HepG2 (cell line): ENCODE data around the gene PITHD1. TPM values are rescaled to one million over a fixed set of nuclear protein-coding genes. Genes with fewer than 3 reads are reported as not detected.

Experiments
- ATAC-seq: fragments of 200-7000 bp; cut with Tn5 transposase; 3 replicates; pipeline ENCODE4 v1.9.1; 2020; ENCODE audit warnings: mild to moderate bottlenecking, moderate library complexity
- BruUV-seq: library from RNA; stranded (reverse); fragments of 400-500 nt; replicated peaks from 2 replicates; lab custom pipeline; 2021; lab: Mats Ljungman, UMichigan
- CTCF ChIA-PET: fragments of 300-600 bp; formaldehyde crosslinking; extraction: SDS; loops from one replicate; lab custom pipeline; 2021; ENCODE audit warnings: low total read pairs, inconsistent platforms, low intra/inter-chr PET ratio; lab: Yijun Ruan, JAX
- POLR2A ChIA-PET: fragments of 350-600 bp; sonication (Branson Sonifier 250); formaldehyde crosslinking; loops from one replicate; lab custom pipeline; 2020; ENCODE audit warnings: antibody characterized with exemption, inconsistent platforms; lab: Yijun Ruan, JAX
- DNase-seq: peaks from one replicate; pipeline ENCODE4 v3.0.0-alpha.2; 2015; ENCODE audit warnings: low spot score
- FAIRE-seq: peaks from 3 replicates; lab custom pipeline; 2011; peaks lifted over from hg19 to GRCh38; lab: Jason Lieb, UNC
- H2AFZ ChIP-seq: one replicate; pipeline ENCODE4 v1.6.1; 2011; ENCODE audit warnings: low read length, inconsistent platforms
- H3K27ac ChIP-seq: fragments of 300-600 bp; 3 replicates; pipeline ENCODE4 v1.8.0; 2011; ENCODE audit warnings: mixed run types, mild to moderate bottlenecking, mixed read lengths, low read length, inconsistent platforms; ENCODE audit not compliant: insufficient read depth; ENCODE audit errors: extremely low read length
- H3K27me3 ChIP-seq, 2 experiments: fragments of 200-600 bp in 1 of 2; 2 replicates in 1 of 2; 3 replicates in 1 of 2; pipeline versions ENCODE4 v1.6.0 to v1.8.0; 2011; ENCODE audit warnings: low read length in 2 of 2, mild to moderate bottlenecking in 2 of 2, moderate library complexity in 2 of 2, inconsistent platforms in 1 of 2; ENCODE audit not compliant: insufficient read depth in 2 of 2, control insufficient read depth in 1 of 2
- H3K36me3 ChIP-seq, 2 experiments: fragments of 200-600 bp in 1 of 2; replicated peaks in 1 of 2; 2 replicates in 1 of 2; 3 replicates in 1 of 2; pipeline versions ENCODE4 v1.5.1 to v1.8.0; 2011; ENCODE audit warnings: low read length in 2 of 2, inconsistent platforms in 1 of 2; ENCODE audit not compliant: insufficient read depth in 2 of 2, control insufficient read depth in 1 of 2
- H3K4me1 ChIP-seq: 2 replicates; pipeline ENCODE4 v1.5.1; 2012; ENCODE audit warnings: low read length, inconsistent platforms; ENCODE audit not compliant: insufficient read depth
- H3K4me2 ChIP-seq: 2 replicates; pipeline ENCODE4 v1.6.0; 2011; ENCODE audit warnings: low read depth, low read length, inconsistent platforms
- H3K4me3 ChIP-seq, 3 experiments: fragments of 200-600 bp in 1 of 3; sonication (generic), shearing (Covaris generic) in 1 of 3; replicated peaks in 1 of 3; 2 replicates each; pipeline ENCODE4 v1.5.1; 2011 to 2016; ENCODE audit warnings: low read length in 3 of 3, inconsistent platforms in 2 of 3, low read depth in 2 of 3, mild to moderate bottlenecking in 2 of 3, control low read depth in 1 of 3, mixed read lengths in 1 of 3; ENCODE audit not compliant: insufficient read depth in 1 of 3
- H3K79me2 ChIP-seq: one replicate; pipeline ENCODE4 v1.6.1; 2011; ENCODE audit warnings: low read length, inconsistent platforms; ENCODE audit not compliant: insufficient read depth
- H3K9ac ChIP-seq: 2 replicates; pipeline ENCODE4 v1.6.0; 2011; ENCODE audit warnings: mild to moderate bottlenecking, low read depth, low read length, inconsistent platforms; ENCODE audit not compliant: insufficient read depth
- H3K9me3 ChIP-seq: 2 replicates; pipeline ENCODE4 v1.5.1; 2012; ENCODE audit warnings: mild to moderate bottlenecking, low read length
- H4K20me1 ChIP-seq: 2 replicates; pipeline ENCODE4 v1.6.0; 2011; ENCODE audit warnings: inconsistent platforms, mild to moderate bottlenecking, low read length, moderate library complexity; ENCODE audit not compliant: insufficient read depth
- AHR ChIP-seq: IDR thresholded peaks from 2 replicates; pipeline ENCODE4 v1.6.1; 2018; ENCODE audit warnings: missing genetic modification reagents, missing compliant biosample characterization
- ARHGAP35 ChIP-seq: sonication (generic); formaldehyde crosslinking; IDR thresholded peaks from 2 replicates; pipeline ENCODE4 v1.9.0; 2022; ENCODE audit warnings: mild to moderate bottlenecking, inconsistent platforms, moderate library complexity, missing genetic modification reagents, borderline replicate concordance
- ARNTL ChIP-seq: sonication (generic); formaldehyde crosslinking; IDR thresholded peaks from 2 replicates; pipeline ENCODE4 v1.4.0; 2020; ENCODE audit warnings: mild to moderate bottlenecking, missing genetic modification reagents
- FOSL2 ChIP-seq: sonication (generic); formaldehyde crosslinking; IDR thresholded peaks from 2 replicates; pipeline ENCODE4 v1.4.0; 2020; ENCODE audit warnings: missing genetic modification reagents
- FOXP1 ChIP-seq, 2 experiments: fragments of 450-650 bp in 1 of 2; IDR thresholded peaks; 2 replicates each; pipeline ENCODE4 v1.6.1; 2017 to 2018; ENCODE audit warnings: antibody characterized with exemption in 1 of 2
- GTF3A ChIP-seq: sonication (generic); formaldehyde crosslinking; conservative IDR thresholded peaks from 2 replicates; pipeline ENCODE4 v1.4.0; 2020; ENCODE audit warnings: mild to moderate bottlenecking, missing genetic modification reagents
- HES4 ChIP-seq: sonication (generic); formaldehyde crosslinking; IDR thresholded peaks from 2 replicates; pipeline ENCODE4 v1.9.0; 2021; ENCODE audit warnings: mild to moderate bottlenecking, missing genetic modification reagents, borderline replicate concordance
- MAFK ChIP-seq, 2 experiments: IDR thresholded peaks in 1 of 2; conservative IDR thresholded peaks in 1 of 2; 2 replicates each; pipeline ENCODE4 v1.6.1; 2011; ENCODE audit warnings: improper control_type of control experiment in 2 of 2, low read length in 2 of 2
- NFE2L2 ChIP-seq: fragments of 150-350 bp; IDR thresholded peaks from 2 replicates; pipeline ENCODE4 v1.6.1; 2014; ENCODE audit warnings: low read length
- SMAD3 ChIP-seq: sonication (generic); formaldehyde crosslinking; IDR thresholded peaks from 2 replicates; pipeline ENCODE4 v1.4.0; 2020; ENCODE audit warnings: missing genetic modification reagents
- ZNF326 ChIP-seq: sonication (generic); formaldehyde crosslinking; IDR thresholded peaks from 2 replicates; pipeline ENCODE4 v1.4.0; 2020; ENCODE audit warnings: missing genetic modification reagents, borderline replicate concordance
- ZNF446 ChIP-seq: sonication (generic); formaldehyde crosslinking; IDR thresholded peaks from 2 replicates; pipeline ENCODE4 v1.5.0; 2020; ENCODE audit warnings: mild to moderate bottlenecking, missing genetic modification reagents
- ZNF460 ChIP-seq: sonication (generic); formaldehyde crosslinking; IDR thresholded peaks from 2 replicates; pipeline ENCODE4 v1.5.1; 2020; ENCODE audit warnings: missing genetic modification reagents, mild to moderate bottlenecking, borderline replicate concordance
- ZNF570 ChIP-seq: sonication (generic); formaldehyde crosslinking; IDR thresholded peaks from 2 replicates; pipeline ENCODE4 v1.4.0; 2020; ENCODE audit warnings: mild to moderate bottlenecking, missing genetic modification reagents, borderline replicate concordance
- WGBS: methylation state at CpG from one replicate; pipeline ENCODE4 v1.1.6; 2017; ENCODE audit warnings: low lambda C conversion rate; 5-methylcytosine and 5-hydroxymethylcytosine counted together
- in situ Hi-C: cut with HindIII; loops from 2 replicates; pipeline ENCODE4 v1.10.0; 2017; ENCODE audit warnings: low pct_unique_long_range_greater_than_20kb; ENCODE audit not compliant: extremely low pct_ligation_motif_present
- intact Hi-C: fragments of 100-400 bp; cut with micrococcal nuclease; formaldehyde crosslinking; loops from one replicate; pipeline ENCODE4 v1.10.0; 2022; ENCODE audit not compliant: unreplicated experiment
- polyA plus RNA-seq, 8 experiments: library from polyadenylated mRNA; depleted of rRNA in 3 of 8; stranded (reverse) in 7 of 8; unstranded in 1 of 8; fragments of >200 nt; fragmentation: Illumina TruSeq in 4 of 8; extraction: Trizol in 4 of 8; gene quantifications; 2 replicates each; pipeline versions ENCODE4 v1.2.1 to v1.2.3, GENCODE V29; 2011 to 2016; ENCODE audit warnings: low read depth in 4 of 8, missing spikeins in 1 of 8, mixed read lengths in 1 of 8; ENCODE audit not compliant: insufficient read depth in 1 of 8
- total RNA-seq, 5 experiments: library from RNA; depleted of rRNA; stranded (reverse); fragments of >200 nt; fragmentation: Illumina TruSeq; extraction: Trizol; gene quantifications; 2 replicates each; pipeline ENCODE4 v1.2.3, GENCODE V29; 2016; ENCODE audit warnings: low read depth in 1 of 5
- TF ChIP-seq, protein P1 (sequence below): sonication (generic); formaldehyde crosslinking; IDR thresholded peaks from 2 replicates; pipeline ENCODE4 v1.4.0; 2020; ENCODE audit warnings: missing genetic modification reagents, borderline replicate concordance

The PITHD1 gene
- total and polyA plus RNA-seq, 2 of the 13 experiments (the other 11 are each of a cell fraction or from before 2014, with no cell fraction given) = 28.0 to 37.3 TPM

- TF ChIP-seq ZNF326 (CRISPR knock-in tag) (no peak), ARNTL (CRISPR knock-in tag) (0 out of 2 replicates have a peak, but pooled peaks have one; percentile 38), AHR (CRISPR knock-in tag) (peak; percentile 40; the same call in 1 of the 2 replicates), FOSL2 (CRISPR knock-in tag) (peak; percentile 22), FOXP1 (IDR thresholded peaks at IDR 0.05) (no peak), FOXP1 (CRISPR knock-in tag; IDR thresholded peaks at IDR 0.05) (no peak), ZNF570 (no peak), GTF3A (no peak)
- TF ChIP-seq, protein P1, sequence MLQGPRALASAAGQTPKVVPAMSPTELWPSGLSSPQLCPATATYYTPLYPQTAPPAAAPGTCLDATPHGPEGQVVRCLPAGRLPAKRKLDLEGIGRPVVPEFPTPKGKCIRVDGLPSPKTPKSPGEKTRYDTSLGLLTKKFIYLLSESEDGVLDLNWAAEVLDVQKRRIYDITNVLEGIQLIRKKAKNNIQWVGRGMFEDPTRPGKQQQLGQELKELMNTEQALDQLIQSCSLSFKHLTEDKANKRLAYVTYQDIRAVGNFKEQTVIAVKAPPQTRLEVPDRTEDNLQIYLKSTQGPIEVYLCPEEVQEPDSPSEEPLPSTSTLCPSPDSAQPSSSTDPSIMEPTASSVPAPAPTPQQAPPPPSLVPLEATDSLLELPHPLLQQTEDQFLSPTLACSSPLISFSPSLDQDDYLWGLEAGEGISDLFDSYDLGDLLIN (CRISPR knock-in tag) = no peak
These were observed at the start of gene PITHD1 (continued) for GRCh38 chr1:23777979-23778814.

DNA sequence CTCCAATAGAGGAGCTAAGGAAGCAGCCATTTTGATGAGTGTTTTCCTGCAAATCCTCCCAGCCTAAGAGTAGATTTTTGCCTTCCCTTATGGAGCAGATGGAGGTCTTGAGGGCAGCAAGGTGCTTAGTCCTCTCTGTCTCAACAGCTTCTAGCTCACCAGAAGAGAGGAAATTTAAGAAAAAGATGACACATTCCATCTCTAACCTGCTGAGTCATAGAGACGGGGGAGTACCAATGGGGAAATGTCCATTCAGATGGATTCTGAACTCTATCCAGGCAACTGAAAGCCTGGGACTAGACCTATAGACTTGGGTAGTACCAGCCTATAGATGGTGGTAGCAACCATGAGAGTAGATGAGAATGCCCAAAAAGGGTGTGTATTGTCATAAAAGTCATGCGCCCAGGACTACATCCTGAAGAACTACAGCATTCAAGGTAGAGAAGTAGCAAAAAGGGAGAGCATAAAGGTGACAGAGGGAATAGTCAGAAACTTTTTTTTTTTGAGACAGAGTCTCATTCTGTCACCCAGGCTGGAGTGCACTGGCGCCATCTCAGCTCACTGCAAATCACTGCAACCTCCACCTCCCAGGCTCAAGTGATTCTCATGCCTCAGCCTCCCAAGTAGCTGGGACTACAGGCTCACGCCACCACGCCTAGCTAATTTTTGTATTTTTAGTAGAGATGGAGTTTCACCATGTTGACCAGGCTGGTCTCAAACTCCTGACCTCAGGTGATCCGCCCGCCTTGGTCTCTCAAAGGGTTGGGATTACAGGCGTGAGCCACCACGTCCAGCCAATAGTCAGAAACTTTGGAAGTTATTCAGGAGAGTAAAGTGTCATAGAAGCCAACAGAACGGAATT lies 45.6 kb upstream of the PITHD1 start:
- intact Hi-C loops = no loop called here
- DNase-seq = no peak
- no peak overlapping the region for H3K4me3 ChIP-seq
- peaks cover 3% of the 10 kb centered on the region for H3K79me2 ChIP-seq
- no peak overlapping the region for H3K4me2 ChIP-seq
- H3K9ac ChIP-seq = no peak overlapping the region
- H3K27me3 ChIP-seq = no peaks in the 10 kb centered on the region
- FAIRE-seq = no peak
- ATAC-seq = no peak
- H4K20me1 ChIP-seq = no peaks in the 10 kb centered on the region
- peaks cover 30% of the 10 kb centered on the region for H3K4me1 ChIP-seq
- H3K9me3 ChIP-seq = no peaks in the 10 kb centered on the region
- H3K36me3 ChIP-seq = peaks cover 0 to 4% of the 10 kb centered on the region in 2 experiments; a peak in 1 of 5 replicates
- ChIA-PET CTCF (no interaction called here), POLR2A (interaction anchor here (1.0 kb wide), 1 partner anchor 41 kb away, joined by 5 read pairs; the partner anchor contains the start of gene RPL11)
- no peak overlapping the region for H3K27ac ChIP-seq
- no TSS peak for BruUV-seq
- H2AFZ ChIP-seq = no peak overlapping the region
- WGBS = 93% methylated on average over 10 of the region's 10 CpGs
- TF ChIP-seq NFE2L2 = peak; percentile 56; the same call in 1 of the 2 replicates
- no peak for TF ChIP-seq ZNF446 (CRISPR knock-in tag)
- TF ChIP-seq ZNF460 (CRISPR knock-in tag) = peak; percentile 59
- no peak for TF ChIP-seq FOXP1 (IDR thresholded peaks at IDR 0.05)
- no peak for TF ChIP-seq FOXP1 (CRISPR knock-in tag; IDR thresholded peaks at IDR 0.05)
- TF ChIP-seq HES4 (CRISPR knock-in tag) = no peak
- no peak for TF ChIP-seq ARHGAP35 (CRISPR knock-in tag)
- TF ChIP-seq SMAD3 = no peak
- TF ChIP-seq MAFK (conservative IDR thresholded peaks at IDR 0.05 in 1 of 2, IDR thresholded peaks at IDR 0.05 in 1 of 2; ENCODE audit: low read length in 2 of 2) = peak in 1 of 2 experiments; percentile 15; a peak in 1 of 4 replicates
- in situ Hi-C loops = no loop called here
